Astrocyte (in vitro differentiated cells and primary cell): ENCODE measurements around the gene IQCK. TPM values are rescaled to one million over a fixed set of nuclear protein-coding genes. Genes with fewer than 3 reads are reported as not detected.
A peak's percentile ranks its signal among the peaks of the same experiment; 100 is the strongest.

ENCODE experiments used
- DNase-seq: peaks from one replicate; pipeline ENCODE4 v3.0.0-alpha.2; 2010; ENCODE audit warnings: low read depth
- FAIRE-seq: peaks from 2 replicates; lab custom pipeline; 2011; peaks lifted over from hg19 to GRCh38; lab: Jason Lieb, UNC
- H2AFZ ChIP-seq: 2 replicates; pipeline ENCODE4 v1.6.0; 2012; ENCODE audit warnings: low read depth, low read length, inconsistent platforms
- H3K27ac ChIP-seq: 2 replicates; pipeline ENCODE4 v1.5.1; 2011; ENCODE audit warnings: low read depth, low read length, inconsistent platforms
- H3K27me3 ChIP-seq: 2 replicates; pipeline ENCODE4 v1.6.0; 2011; ENCODE audit warnings: low read length, inconsistent platforms; ENCODE audit not compliant: insufficient read depth
- H3K36me3 ChIP-seq: 2 replicates; pipeline ENCODE4 v1.5.1; 2011; ENCODE audit warnings: low read length, inconsistent platforms; ENCODE audit not compliant: insufficient read depth
- H3K4me1 ChIP-seq: 2 replicates; pipeline ENCODE4 v1.5.1; 2011; ENCODE audit warnings: low read length, inconsistent platforms; ENCODE audit not compliant: insufficient read depth
- H3K4me2 ChIP-seq: 2 replicates; pipeline ENCODE4 v1.6.0; 2012; ENCODE audit warnings: low read length, inconsistent platforms
- H3K4me3 ChIP-seq: 2 replicates; pipeline ENCODE4 v1.5.1; 2011; ENCODE audit warnings: low read depth, mild to moderate bottlenecking, low read length, inconsistent platforms; ENCODE audit not compliant: insufficient read depth
- H3K79me2 ChIP-seq: 2 replicates; pipeline ENCODE4 v1.6.0; 2012; ENCODE audit warnings: mild to moderate bottlenecking, low read length, inconsistent platforms; ENCODE audit not compliant: insufficient read depth
- H3K9ac ChIP-seq: 2 replicates; pipeline ENCODE4 v1.6.0; 2012; ENCODE audit warnings: mild to moderate bottlenecking, low read length, inconsistent platforms
- H3K9me3 ChIP-seq: 2 replicates; pipeline ENCODE4 v1.5.1; 2012; ENCODE audit warnings: low read depth, mild to moderate bottlenecking, low read length, inconsistent platforms; ENCODE audit not compliant: insufficient read depth
- H4K20me1 ChIP-seq: 2 replicates; pipeline ENCODE4 v1.6.0; 2012; ENCODE audit warnings: low read length, inconsistent platforms; ENCODE audit not compliant: insufficient read depth
- H3K27ac Mint-ChIP-seq: one replicate; pipeline ENCODE4 v1.8.0; 2021; ENCODE audit warnings: mild to moderate bottlenecking, mixed read lengths; ENCODE audit not compliant: unreplicated experiment
- H3K27me3 Mint-ChIP-seq: one replicate; pipeline ENCODE4 v1.8.0; 2021; ENCODE audit warnings: low read depth, mixed read lengths; ENCODE audit not compliant: unreplicated experiment
- H3K36me3 Mint-ChIP-seq: one replicate; pipeline ENCODE4 v1.8.0; 2021; ENCODE audit warnings: low read depth, mixed read lengths; ENCODE audit not compliant: unreplicated experiment
- H3K4me1 Mint-ChIP-seq: one replicate; pipeline ENCODE4 v1.8.0; 2021; ENCODE audit warnings: low read depth, mixed read lengths; ENCODE audit not compliant: unreplicated experiment
- H3K4me3 Mint-ChIP-seq: one replicate; pipeline ENCODE4 v1.8.0; 2021; ENCODE audit warnings: mild to moderate bottlenecking, moderate library complexity, mixed read lengths; ENCODE audit not compliant: unreplicated experiment
- H3K9me3 Mint-ChIP-seq: one replicate; pipeline ENCODE4 v1.8.0; 2021; ENCODE audit warnings: mild to moderate bottlenecking, mixed read lengths; ENCODE audit not compliant: unreplicated experiment
- EZH2 ChIP-seq: IDR thresholded peaks from 2 replicates; pipeline ENCODE4 v1.6.1; 2012; ENCODE audit warnings: mild to moderate bottlenecking, low read length, inconsistent platforms; ENCODE audit not compliant: insufficient read depth
- total RNA-seq: library from RNA; stranded (reverse); gene quantifications from 2 replicates; pipeline ENCODE4 v1.2.1, GENCODE V29; 2021
- TF ChIP-seq, protein P1 (sequence below): IDR thresholded peaks from 2 replicates; pipeline ENCODE4 v1.5.1; 2011; ENCODE audit warnings: low read depth, mild to moderate bottlenecking, inconsistent platforms, low read length, moderate library complexity; ENCODE audit not compliant: insufficient read depth

IQCK gene
- total RNA-seq, 1 donor from 2014 or later: 5.9 TPM

DNA sequence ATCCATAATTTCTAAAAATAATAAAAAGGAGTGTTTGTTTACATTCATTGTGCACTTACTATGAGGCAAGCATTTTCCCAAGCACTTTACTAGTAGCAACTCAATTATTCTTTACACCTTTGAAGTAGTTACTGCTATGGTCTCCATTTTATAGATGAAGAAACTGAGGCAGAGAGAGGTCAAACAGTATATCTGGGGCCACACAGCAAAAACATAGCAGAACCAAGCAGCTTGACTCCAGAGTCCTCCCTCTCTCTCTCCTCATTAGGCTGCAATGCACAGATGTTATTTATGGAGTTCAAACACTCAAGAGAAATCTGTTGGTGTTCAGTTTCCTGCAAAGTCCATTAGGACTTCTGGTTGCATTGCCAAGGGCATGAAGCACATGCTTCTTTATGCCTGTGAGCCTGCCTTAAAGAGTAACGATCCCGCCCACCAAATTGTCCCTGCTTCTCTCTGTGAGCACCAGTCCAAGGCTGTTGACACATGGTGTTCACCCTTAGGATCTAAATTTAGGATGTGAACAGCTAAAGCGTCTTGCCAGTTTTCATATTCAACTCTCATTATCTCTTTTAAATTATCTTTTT, 122.5 kb downstream of the IQCK start:
- Histone ChIP-seq H3K4me3 (no peak overlapping the region), H3K36me3 (no peaks in the 10 kb centered on the region), H3K4me2 (no peak overlapping the region), H3K9me3 (no peaks in the 10 kb centered on the region), H4K20me1 (no peaks in the 10 kb centered on the region), H3K79me2 (no peaks in the 10 kb centered on the region), H3K27me3 (no peaks in the 10 kb centered on the region), H3K9ac (no peak overlapping the region), H3K4me1 (peaks cover 7% of the 10 kb centered on the region), H2AFZ (no peak overlapping the region), H3K27ac (no peak overlapping the region)
- no peak for DNase-seq
- Mint-ChIP-seq H3K36me3 (no peaks in the 10 kb centered on the region), H3K27ac (no peak overlapping the region), H3K4me1 (peaks cover 23% of the 10 kb centered on the region), H3K9me3 (peaks cover 3% of the 10 kb centered on the region), H3K27me3 (no peaks in the 10 kb centered on the region), H3K4me3 (no peak overlapping the region)
- no peak for TF ChIP-seq EZH2
- TF ChIP-seq, protein P1, sequence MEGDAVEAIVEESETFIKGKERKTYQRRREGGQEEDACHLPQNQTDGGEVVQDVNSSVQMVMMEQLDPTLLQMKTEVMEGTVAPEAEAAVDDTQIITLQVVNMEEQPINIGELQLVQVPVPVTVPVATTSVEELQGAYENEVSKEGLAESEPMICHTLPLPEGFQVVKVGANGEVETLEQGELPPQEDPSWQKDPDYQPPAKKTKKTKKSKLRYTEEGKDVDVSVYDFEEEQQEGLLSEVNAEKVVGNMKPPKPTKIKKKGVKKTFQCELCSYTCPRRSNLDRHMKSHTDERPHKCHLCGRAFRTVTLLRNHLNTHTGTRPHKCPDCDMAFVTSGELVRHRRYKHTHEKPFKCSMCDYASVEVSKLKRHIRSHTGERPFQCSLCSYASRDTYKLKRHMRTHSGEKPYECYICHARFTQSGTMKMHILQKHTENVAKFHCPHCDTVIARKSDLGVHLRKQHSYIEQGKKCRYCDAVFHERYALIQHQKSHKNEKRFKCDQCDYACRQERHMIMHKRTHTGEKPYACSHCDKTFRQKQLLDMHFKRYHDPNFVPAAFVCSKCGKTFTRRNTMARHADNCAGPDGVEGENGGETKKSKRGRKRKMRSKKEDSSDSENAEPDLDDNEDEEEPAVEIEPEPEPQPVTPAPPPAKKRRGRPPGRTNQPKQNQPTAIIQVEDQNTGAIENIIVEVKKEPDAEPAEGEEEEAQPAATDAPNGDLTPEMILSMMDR: no peak
- no peak for FAIRE-seq

DNA sequence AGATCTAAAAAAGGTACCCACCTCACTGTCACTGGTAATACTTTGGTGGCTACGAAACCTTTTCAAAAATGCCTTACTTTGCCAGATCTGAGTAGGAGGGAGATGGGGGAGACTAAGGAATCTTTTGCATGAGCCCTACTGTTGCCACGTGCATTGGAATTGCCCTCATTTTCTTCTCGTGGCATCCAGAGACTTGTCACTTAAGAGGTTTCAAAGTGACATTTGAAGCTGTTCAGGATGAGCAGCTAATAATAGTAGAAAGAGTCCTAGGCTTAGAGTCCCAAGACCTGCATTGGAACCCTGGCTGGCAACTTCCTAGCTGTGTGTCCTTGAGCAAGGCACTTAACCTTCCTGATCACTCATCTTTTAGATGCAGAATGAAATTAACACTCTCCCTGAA, 123.1 kb downstream of the IQCK start:
- no peaks in the 10 kb centered on the region for H3K36me3 Mint-ChIP-seq
- no peak overlapping the region for H3K27ac Mint-ChIP-seq
- no peaks in the 10 kb centered on the region for H3K27me3 Mint-ChIP-seq
- Histone ChIP-seq H3K27me3 (no peaks in the 10 kb centered on the region), H3K27ac (no peak overlapping the region), H3K4me3 (no peak overlapping the region), H3K9me3 (no peaks in the 10 kb centered on the region), H3K9ac (no peak overlapping the region), H4K20me1 (no peaks in the 10 kb centered on the region), H2AFZ (no peak overlapping the region), H3K79me2 (no peaks in the 10 kb centered on the region), H3K36me3 (no peaks in the 10 kb centered on the region), H3K4me1 (peaks cover 3% of the 10 kb centered on the region), H3K4me2 (no peak overlapping the region)
- H3K4me1 Mint-ChIP-seq: peaks cover 20% of the 10 kb centered on the region
- H3K4me3 Mint-ChIP-seq: no peak overlapping the region
- peaks cover 3% of the 10 kb centered on the region for H3K9me3 Mint-ChIP-seq
- FAIRE-seq (no peak), DNase-seq (no peak)
- TF ChIP-seq EZH2: no peak
- TF ChIP-seq, protein P1: no peak

DNA sequence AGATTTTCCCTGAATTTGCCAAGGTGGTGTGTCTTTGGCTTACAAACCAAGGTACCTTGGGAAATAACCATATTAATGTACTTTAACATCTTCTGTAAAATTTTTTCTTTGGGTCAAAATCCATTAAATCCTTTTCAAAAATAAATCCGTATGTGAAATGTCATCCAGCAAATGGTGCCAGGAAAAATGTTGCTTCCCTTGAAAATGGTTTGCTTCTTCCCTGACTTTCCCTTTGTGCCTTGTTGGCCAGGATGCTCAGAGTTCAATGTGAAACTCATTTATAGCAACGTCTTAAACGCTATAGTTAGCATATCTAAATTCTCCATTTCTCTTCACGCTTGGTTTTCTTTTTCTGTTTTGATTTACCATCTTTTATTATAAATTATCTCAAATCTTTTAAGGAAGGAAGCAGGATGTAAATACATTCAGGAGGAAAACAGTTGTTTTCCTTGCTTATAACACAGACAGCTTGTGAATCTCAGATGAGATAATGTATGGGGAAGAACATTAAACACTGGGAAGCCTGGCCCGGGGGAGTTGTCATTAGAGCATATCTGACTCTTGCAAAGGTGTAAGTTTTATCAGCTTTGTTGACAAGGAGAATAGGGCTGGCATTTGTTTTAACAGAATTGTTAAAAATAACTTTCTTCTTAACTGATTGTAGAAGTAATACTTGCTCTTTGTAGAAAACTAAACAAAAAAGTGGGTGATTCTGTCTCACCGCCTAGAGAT, 124.5 kb downstream of the IQCK start:
- Histone ChIP-seq H3K9me3 (no peaks in the 10 kb centered on the region), H3K36me3 (no peaks in the 10 kb centered on the region), H3K79me2 (no peaks in the 10 kb centered on the region), H3K9ac (no peak overlapping the region), H4K20me1 (no peaks in the 10 kb centered on the region), H3K27ac (no peak overlapping the region), H3K27me3 (no peaks in the 10 kb centered on the region), H2AFZ (no peak overlapping the region), H3K4me3 (no peak overlapping the region), H3K4me2 (no peak overlapping the region), H3K4me1 (no peaks in the 10 kb centered on the region)
- DNase-seq: no peak
- peaks cover 13% of the 10 kb centered on the region for H3K4me1 Mint-ChIP-seq
- TF ChIP-seq, protein P1: no peak
- TF ChIP-seq EZH2: no peak
- no peak for FAIRE-seq
- H3K9me3 Mint-ChIP-seq: peaks cover 3% of the 10 kb centered on the region
- H3K27ac Mint-ChIP-seq: peak overlapping the region; percentile 19
- no peaks in the 10 kb centered on the region for H3K36me3 Mint-ChIP-seq
- H3K27me3 Mint-ChIP-seq: no peaks in the 10 kb centered on the region
- no peak overlapping the region for H3K4me3 Mint-ChIP-seq
